HEK293 (cell line): ENCODE results near the gene PPOX.

Experiments used
- GLI4 ChIP-seq: fragments of 450-650 bp; formaldehyde crosslinking; IDR thresholded peaks from 2 replicates; pipeline ENCODE4 v1.5.1; 2016; ENCODE audit warnings: missing biosample characterization, missing genetic modification characterization
- INSM2 ChIP-seq: fragments of 450-650 bp; formaldehyde crosslinking; IDR thresholded peaks from 2 replicates; pipeline ENCODE4 v1.5.1; 2016; ENCODE audit warnings: missing biosample characterization, missing genetic modification characterization
- KLF9 ChIP-seq: fragments of 450-650 bp; formaldehyde crosslinking; IDR thresholded peaks from 2 replicates; pipeline ENCODE4 v1.5.1; 2016; ENCODE audit warnings: missing biosample characterization, missing genetic modification characterization, low read depth
- OSR2 ChIP-seq: fragments of 450-650 bp; formaldehyde crosslinking; IDR thresholded peaks from 2 replicates; pipeline ENCODE4 v1.5.1; 2016; ENCODE audit warnings: missing biosample characterization, missing genetic modification characterization
- OVOL3 ChIP-seq: fragments of 450-650 bp; formaldehyde crosslinking; IDR thresholded peaks from 2 replicates; pipeline ENCODE4 v1.5.1; 2016; ENCODE audit warnings: missing biosample characterization, missing genetic modification characterization
- PBX3 ChIP-seq: sonication (generic); formaldehyde crosslinking; IDR thresholded peaks from 2 replicates; pipeline ENCODE4 v1.8.1; 2022; ENCODE audit warnings: mild to moderate bottlenecking, moderate library complexity, missing genetic modification reagents
- PRDM6 ChIP-seq: fragments of 450-650 bp; formaldehyde crosslinking; IDR thresholded peaks from 2 replicates; pipeline ENCODE4 v1.5.1; 2017; ENCODE audit warnings: missing biosample characterization, missing genetic modification characterization
- REST ChIP-seq: fragments of 450-650 bp; formaldehyde crosslinking; IDR thresholded peaks from 2 replicates; pipeline ENCODE4 v1.5.1; 2016; ENCODE audit warnings: missing biosample characterization, missing genetic modification characterization
- YY1 ChIP-seq: fragments of 450-650 bp; formaldehyde crosslinking; IDR thresholded peaks from 2 replicates; pipeline ENCODE4 v1.5.1; 2018; ENCODE audit warnings: missing biosample characterization, missing genetic modification characterization
- ZNF114 ChIP-seq: fragments of 450-650 bp; formaldehyde crosslinking; IDR thresholded peaks from 2 replicates; pipeline ENCODE4 v1.5.0; 2017; ENCODE audit warnings: missing biosample characterization, missing genetic modification characterization
- ZNF148 ChIP-seq: fragments of 450-650 bp; formaldehyde crosslinking; IDR thresholded peaks from 2 replicates; pipeline ENCODE4 v1.5.0; 2017; ENCODE audit warnings: missing biosample characterization, missing genetic modification characterization, borderline replicate concordance
- ZNF24 ChIP-seq: fragments of 450-650 bp; formaldehyde crosslinking; IDR thresholded peaks from 2 replicates; pipeline ENCODE4 v1.5.1; 2016; ENCODE audit warnings: missing biosample characterization, missing genetic modification characterization
- ZNF274 ChIP-seq, 2 experiments: fragments of 200-500 bp in 1 of 2; fragments of 450-650 bp in 1 of 2; sonication (Bioruptor generic) in 1 of 2; formaldehyde crosslinking in 1 of 2; IDR thresholded peaks; 2 replicates each; pipeline versions ENCODE4 v1.5.1 to v1.6.1; 2014 to 2016; ENCODE audit warnings: borderline replicate concordance in 1 of 2, inconsistent platforms in 1 of 2, low read length in 1 of 2, missing biosample characterization in 1 of 2, missing genetic modification characterization in 1 of 2
- ZNF324 ChIP-seq: fragments of 450-650 bp; formaldehyde crosslinking; IDR thresholded peaks from 2 replicates; pipeline ENCODE4 v1.5.1; 2016; ENCODE audit warnings: missing biosample characterization, missing genetic modification characterization
- ZNF354C ChIP-seq: fragments of 450-650 bp; formaldehyde crosslinking; IDR thresholded peaks from 2 replicates; pipeline ENCODE4 v1.5.1; 2016; ENCODE audit warnings: missing biosample characterization, missing genetic modification characterization, low read depth, borderline replicate concordance
- ZNF362 ChIP-seq: fragments of 450-650 bp; formaldehyde crosslinking; IDR thresholded peaks from 2 replicates; pipeline ENCODE4 v1.5.1; 2016; ENCODE audit warnings: missing biosample characterization, missing genetic modification characterization
- ZNF404 ChIP-seq: fragments of 450-650 bp; formaldehyde crosslinking; IDR thresholded peaks from 2 replicates; pipeline ENCODE4 v1.5.1; 2017; ENCODE audit warnings: missing biosample characterization, missing genetic modification characterization
- ZNF555 ChIP-seq: fragments of 450-650 bp; formaldehyde crosslinking; conservative IDR thresholded peaks from 2 replicates; pipeline ENCODE4 v1.5.1; 2017; ENCODE audit warnings: missing biosample characterization, mild to moderate bottlenecking, missing genetic modification characterization, inconsistent platforms
- ZNF596 ChIP-seq: fragments of 450-650 bp; IDR thresholded peaks from 2 replicates; pipeline ENCODE4 v1.5.0; 2018; ENCODE audit warnings: missing biosample characterization, mild to moderate bottlenecking, missing genetic modification characterization, moderate library complexity
- ZNF610 ChIP-seq: fragments of 450-650 bp; formaldehyde crosslinking; IDR thresholded peaks from 2 replicates; pipeline ENCODE4 v1.5.1; 2016; ENCODE audit warnings: missing biosample characterization, missing genetic modification characterization, borderline replicate concordance
- ZNF670 ChIP-seq: fragments of 450-650 bp; formaldehyde crosslinking; IDR thresholded peaks from 2 replicates; pipeline ENCODE4 v1.5.1; 2016; ENCODE audit warnings: missing biosample characterization, missing genetic modification characterization, low read depth
- ZNF777 ChIP-seq: fragments of 450-650 bp; formaldehyde crosslinking; IDR thresholded peaks from 2 replicates; pipeline ENCODE4 v1.5.1; 2017; ENCODE audit warnings: missing biosample characterization, missing genetic modification characterization, borderline replicate concordance
- ZSCAN4 ChIP-seq: fragments of 450-650 bp; formaldehyde crosslinking; IDR thresholded peaks from 2 replicates; pipeline ENCODE4 v1.5.1; 2017; ENCODE audit warnings: missing biosample characterization, missing genetic modification characterization

The PPOX gene

GRCh38 chr1:161159087-161159912, 6.9 kb upstream of the PPOX start, which contains the start of gene USP21 (continued):
- TF ChIP-seq ZNF148 (tag by site-specific recombination) (no peak), KLF9 (peak; percentile 50; the same call in 1 of the 2 replicates), ZNF354C (tag by site-specific recombination) (no peak), ZNF777 (tag by site-specific recombination) (no peak), OSR2 (tag by site-specific recombination) (no peak), REST (tag by site-specific recombination) (0 out of 2 replicates have a peak, but pooled peaks have one; percentile 44), PRDM6 (no peak), ZNF596 (no peak), ZNF404 (tag by site-specific recombination) (no peak), YY1 (tag by site-specific recombination) (peak; percentile 98), INSM2 (tag by site-specific recombination) (no peak), ZNF362 (tag by site-specific recombination) (no peak), ZNF24 (tag by site-specific recombination) (no peak; the same call in 1 of the 2 replicates), PBX3 (CRISPR knock-in tag) (peak; percentile 63; the same call in 1 of the 2 replicates), ZNF670 (tag by site-specific recombination) (no peak), ZNF114 (tag by site-specific recombination) (no peak), ZNF610 (tag by site-specific recombination) (0 out of 2 replicates have a peak, but pooled peaks have one; percentile 52), OVOL3 (tag by site-specific recombination) (no peak), ZNF555 (no peak), ZNF274 (IDR thresholded peaks at IDR 0.05; ENCODE audit: low read length) (no peak), ZNF274 (tag by site-specific recombination; IDR thresholded peaks at IDR 0.05; ENCODE audit: borderline replicate concordance) (no peak), ZNF324 (tag by site-specific recombination) (peak; percentile 85), ZSCAN4 (tag by site-specific recombination) (0 out of 2 replicates have a peak, but pooled peaks have one; percentile 50), GLI4 (tag by site-specific recombination) (0 out of 2 replicates have a peak, but pooled peaks have one; percentile 61)
